HEK293T (cell line): ENCODE measurements around the gene PITRM1.

Experiments used
- ARNT ChIP-seq: fragments of 450-650 bp; IDR thresholded peaks from 2 replicates; pipeline ENCODE4 v1.6.1; 2017; ENCODE audit warnings: mild to moderate bottlenecking
- BHLHE40 ChIP-seq: fragments of 450-650 bp; IDR thresholded peaks from 2 replicates; pipeline ENCODE4 v1.6.1; 2016; ENCODE audit warnings: mild to moderate bottlenecking, moderate library complexity, borderline replicate concordance
- CTBP1 ChIP-seq: fragments of 450-650 bp; IDR thresholded peaks from 2 replicates; pipeline ENCODE4 v1.6.1; 2016; ENCODE audit warnings: borderline replicate concordance
- ELF4 ChIP-seq: fragments of 450-650 bp; IDR thresholded peaks from 2 replicates; pipeline ENCODE4 v1.6.1; 2017; ENCODE audit warnings: antibody characterized with exemption
- FOXA1 ChIP-seq: fragments of 450-650 bp; IDR thresholded peaks from 2 replicates; pipeline ENCODE4 v1.6.1; 2016; ENCODE audit warnings: mild to moderate bottlenecking
- FOXK2 ChIP-seq: fragments of 450-650 bp; IDR thresholded peaks from 2 replicates; pipeline ENCODE4 v1.6.1; 2016; ENCODE audit warnings: mild to moderate bottlenecking
- FOXM1 ChIP-seq: fragments of 450-650 bp; IDR thresholded peaks from 2 replicates; pipeline ENCODE4 v1.6.1; 2017; ENCODE audit warnings: mild to moderate bottlenecking, borderline replicate concordance
- HDGF ChIP-seq: fragments of 450-650 bp; IDR thresholded peaks from 2 replicates; pipeline ENCODE4 v1.6.1; 2017; ENCODE audit warnings: antibody characterized with exemption, borderline replicate concordance
- NFRKB ChIP-seq: fragments of 450-650 bp; IDR thresholded peaks from 2 replicates; pipeline ENCODE4 v1.6.1; 2016; ENCODE audit warnings: mild to moderate bottlenecking, moderate library complexity
- SP1 ChIP-seq: fragments of 450-650 bp; IDR thresholded peaks from 2 replicates; pipeline ENCODE4 v1.6.1; 2017
- SUZ12 ChIP-seq: fragments of 450-650 bp; IDR thresholded peaks from 2 replicates; pipeline ENCODE4 v1.6.1; 2016; ENCODE audit warnings: mild to moderate bottlenecking
- TARDBP ChIP-seq: fragments of 450-650 bp; IDR thresholded peaks from 2 replicates; pipeline ENCODE4 v1.6.1; 2016
- ZNF384 ChIP-seq: fragments of 450-650 bp; IDR thresholded peaks from 2 replicates; pipeline ENCODE4 v1.6.1; 2016
- TF ChIP-seq, protein P1 (sequence below): fragments of 450-650 bp; IDR thresholded peaks from 2 replicates; pipeline ENCODE4 v1.6.1; 2016

DNA sequence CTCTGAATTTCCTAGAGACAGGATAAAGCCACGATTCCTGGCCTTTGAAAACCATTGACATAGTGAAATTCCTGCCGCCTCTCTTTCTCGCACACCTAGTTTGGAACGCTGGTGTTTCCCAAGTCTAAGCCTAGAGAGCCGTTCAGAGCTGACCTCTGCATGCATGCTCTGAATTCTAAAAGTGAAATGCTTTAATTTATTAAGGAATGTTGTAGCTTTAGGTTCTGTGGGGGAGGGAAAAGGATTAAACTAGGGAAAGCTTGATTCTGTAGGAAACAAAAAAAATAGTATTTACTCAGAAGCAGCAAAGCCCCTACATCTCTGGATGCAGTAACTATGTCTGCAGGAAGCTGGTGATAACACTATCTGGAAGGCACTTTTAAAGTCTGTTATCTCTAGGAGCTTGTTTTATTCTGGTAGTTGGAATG, 78.0 kb downstream of the PITRM1 start:
- TF ChIP-seq ELF4: no peak
- TF ChIP-seq SP1: no peak
- TF ChIP-seq NFRKB: no peak
- TF ChIP-seq, protein P1, sequence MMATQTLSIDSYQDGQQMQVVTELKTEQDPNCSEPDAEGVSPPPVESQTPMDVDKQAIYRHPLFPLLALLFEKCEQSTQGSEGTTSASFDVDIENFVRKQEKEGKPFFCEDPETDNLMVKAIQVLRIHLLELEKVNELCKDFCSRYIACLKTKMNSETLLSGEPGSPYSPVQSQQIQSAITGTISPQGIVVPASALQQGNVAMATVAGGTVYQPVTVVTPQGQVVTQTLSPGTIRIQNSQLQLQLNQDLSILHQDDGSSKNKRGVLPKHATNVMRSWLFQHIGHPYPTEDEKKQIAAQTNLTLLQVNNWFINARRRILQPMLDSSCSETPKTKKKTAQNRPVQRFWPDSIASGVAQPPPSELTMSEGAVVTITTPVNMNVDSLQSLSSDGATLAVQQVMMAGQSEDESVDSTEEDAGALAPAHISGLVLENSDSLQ: no peak
- TF ChIP-seq ARNT: no peak
- TF ChIP-seq ZNF384: no peak
- TF ChIP-seq HDGF: no peak
- TF ChIP-seq SUZ12: no peak
- no peak for TF ChIP-seq FOXK2
- TF ChIP-seq BHLHE40: no peak
- no peak for TF ChIP-seq FOXA1
- no peak for TF ChIP-seq TARDBP
- no peak for TF ChIP-seq FOXM1
- TF ChIP-seq CTBP1: no peak
